Activated CD4-positive, alpha-beta T cell treated with anti-CD3 and anti-CD28 coated beads for 36 hours (primary cell): ENCODE measurements around the gene SCAPER. TPM values are rescaled to one million over a fixed set of nuclear protein-coding genes. Genes with fewer than 3 reads are reported as not detected.
A peak's percentile ranks its signal among the peaks of the same experiment; 100 is the strongest.

Experiments
- ATAC-seq: fragments of 200-7000 bp; cut with Tn5 transposase; one replicate; pipeline ENCODE4 v1.10.0; 2021; ENCODE audit warnings: mild to moderate bottlenecking, moderate library complexity
- CTCF ChIA-PET: fragments of 350-600 bp; sonication (Branson Sonifier 250); formaldehyde crosslinking; loops from one replicate; lab custom pipeline; 2021; ENCODE audit warnings: antibody characterized with exemption; lab: Charles Lee
- POLR2A ChIA-PET: fragments of 350-600 bp; sonication (Branson Sonifier 250); formaldehyde crosslinking; loops from one replicate; lab custom pipeline; 2021; ENCODE audit warnings: antibody characterized with exemption, inconsistent platforms; lab: Charles Lee
- DNase-seq: peaks from one replicate; pipeline ENCODE4 v3.0.0-alpha.2; 2020
- H3K27ac Mint-ChIP-seq: one replicate; pipeline ENCODE4 v1.8.0; 2021; ENCODE audit warnings: mixed read lengths
- H3K27me3 Mint-ChIP-seq: one replicate; pipeline ENCODE4 v1.8.0; 2021; ENCODE audit warnings: mixed read lengths
- H3K36me3 Mint-ChIP-seq: one replicate; pipeline ENCODE4 v1.8.0; 2021; ENCODE audit warnings: low read depth, mixed read lengths
- H3K4me1 Mint-ChIP-seq: one replicate; pipeline ENCODE4 v1.8.0; 2021; ENCODE audit warnings: mixed read lengths
- H3K4me3 Mint-ChIP-seq: one replicate; pipeline ENCODE4 v1.8.0; 2021; ENCODE audit warnings: mild to moderate bottlenecking, moderate library complexity, mixed read lengths
- H3K9me3 Mint-ChIP-seq: one replicate; pipeline ENCODE4 v1.8.0; 2021; ENCODE audit warnings: low read depth, mixed read lengths
- intact Hi-C, 2 experiments: fragments of 100-400 bp; cut with DNase I in 1 of 2; cut with micrococcal nuclease in 1 of 2; formaldehyde crosslinking; loops; one replicate each; pipeline versions ENCODE4 v1.14.2 to v1.15.1; 2022 to 2024; cut with DNase I, micrococcal nuclease
- total RNA-seq, 2 experiments: library from RNA; stranded (reverse); gene quantifications; one replicate each; pipeline ENCODE4 v1.2.3, GENCODE V29; 2021

SCAPER gene
- total RNA-seq, 2 experiments from 2014 or later = 25.9 to 35.2 TPM

DNA sequence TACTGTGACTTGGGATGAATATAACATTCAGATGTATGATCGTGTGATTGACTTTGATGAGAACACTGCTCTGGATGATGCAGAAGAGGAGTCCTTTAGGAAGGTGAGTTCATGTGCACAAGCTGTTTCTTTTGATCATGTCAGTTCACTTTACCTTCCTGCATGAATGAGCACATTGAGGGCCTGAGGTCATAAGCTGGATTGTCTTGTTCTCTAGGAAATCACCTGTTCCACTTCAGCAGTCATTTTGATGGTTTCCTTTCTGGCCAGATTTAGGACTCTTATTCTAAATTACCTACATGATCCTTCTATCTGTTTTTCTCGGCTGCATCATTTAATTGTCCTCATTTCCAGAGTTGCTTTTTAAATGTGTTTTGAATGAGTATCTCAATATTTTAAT, 30.5 kb upstream of the SCAPER start:
- H3K4me1 Mint-ChIP-seq = peaks cover 37% of the 10 kb centered on the region

DNA sequence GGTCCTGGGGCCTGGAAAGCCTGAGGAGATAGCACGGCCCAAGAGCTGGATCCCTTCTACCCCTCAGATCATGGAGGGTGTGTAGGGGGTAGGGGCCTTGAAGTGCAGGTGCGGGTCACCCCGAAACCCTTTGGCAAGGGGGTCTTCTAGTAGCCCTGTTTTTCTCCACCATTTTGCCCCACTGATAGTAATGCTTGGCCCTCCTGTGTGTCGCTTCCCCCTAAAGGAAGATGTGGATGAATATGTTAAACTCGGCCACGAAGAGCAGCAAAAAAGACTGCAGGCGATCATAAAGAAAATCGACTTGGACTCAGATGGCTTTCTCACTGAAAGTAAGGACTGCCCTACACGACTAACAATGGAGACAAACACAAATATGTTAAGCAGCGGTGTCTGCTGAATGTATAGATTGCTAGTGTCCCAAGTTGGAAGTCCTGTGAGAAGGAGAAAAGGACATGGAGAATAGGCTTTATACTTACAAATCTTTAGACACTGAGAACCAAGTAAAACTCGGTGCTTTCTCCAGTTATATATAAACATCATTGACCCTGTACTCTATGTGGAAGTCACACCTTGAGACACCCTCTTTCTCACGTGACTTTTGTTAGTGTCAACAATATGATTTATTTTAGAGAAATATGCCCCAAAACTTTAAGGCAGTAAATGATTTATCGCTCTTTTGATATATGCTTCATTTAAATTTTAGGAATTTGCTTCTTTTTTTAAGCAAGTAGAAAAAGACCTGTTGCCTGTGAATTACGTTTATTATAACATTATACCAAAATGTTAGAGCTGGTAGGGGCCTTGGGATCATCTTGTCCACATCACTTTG, 27.2 kb upstream of the SCAPER start:
- Mint-ChIP-seq H3K27ac (peak overlapping the region; percentile 78), H3K27me3 (no peaks in the 10 kb centered on the region), H3K4me3 (peak overlapping the region; percentile 81), H3K9me3 (no peaks in the 10 kb centered on the region), H3K36me3 (peaks cover 23% of the 10 kb centered on the region), H3K4me1 (peaks cover 33% of the 10 kb centered on the region)
- POLR2A ChIA-PET = no interaction called here
- intact Hi-C loops = loop anchor here in 1 of 2 experiments (5.0 kb wide), 1 partner anchor 1480 kb away; the partner anchor contains the start of gene SIN3A
- ATAC-seq (no peak), DNase-seq (no peak)
- CTCF ChIA-PET = interaction anchor here (0.7 to 1.3 kb wide), 5 partner anchors 9 to 66 kb away, joined by 3 to 5 read pairs (median 4); no protein-coding TSS in a partner anchor

More for the DNA sequence above, 30.5 kb upstream of the SCAPER start:
- Mint-ChIP-seq H3K27me3 (no peaks in the 10 kb centered on the region), H3K4me3 (no peak overlapping the region), H3K27ac (no peak overlapping the region), H3K9me3 (no peaks in the 10 kb centered on the region), H3K36me3 (peaks cover 26% of the 10 kb centered on the region)
- ChIA-PET POLR2A (interaction anchor here (0.6 kb wide), 1 partner anchor 19 kb away, joined by 9 read pairs; no protein-coding TSS in a partner anchor), CTCF (interaction anchor here (1.3 to 1.4 kb wide), 3 partner anchors 12 to 52 kb away, joined by 3 to 4 read pairs (median 3); no protein-coding TSS in a partner anchor)
- intact Hi-C loops = no loop called here
- DNase-seq (no peak), ATAC-seq (no peak)

GRCh38 chr15:76931397-76932134, 26.4 kb upstream of the SCAPER start, which contains the start of gene RCN2:
Gene RCN2 (plus strand): TSS chr15:76931749. CDS start chr15:76931842, 93 bp downstream.
- POLR2A ChIA-PET = interaction anchor here (0.5 to 0.7 kb wide), 4 partner anchors 24 to 97 kb away, joined by 3 to 4 read pairs (median 3); no protein-coding TSS in a partner anchor
- Mint-ChIP-seq H3K4me1 (peaks cover 31% of the 10 kb centered on the region), H3K36me3 (peaks cover 19% of the 10 kb centered on the region), H3K9me3 (no peaks in the 10 kb centered on the region), H3K4me3 (peak within 1 kb of the TSS; percentile 81), H3K27me3 (no peaks in the 10 kb centered on the region), H3K27ac (peak within 1 kb of the TSS; percentile 85)
- ATAC-seq = peak; percentile 99
- intact Hi-C loops = loop anchor here (1.0 to 5.0 kb wide), 5 partner anchors 26 to 1479 kb away; partner anchors contain the start of genes HMG20A (in 2 of the 2), PEAK1 (in 2 of the 2), SCAPER (in 2 of the 2) and SIN3A (in 1 of the 2)
- peak; percentile 96 for DNase-seq
- CTCF ChIA-PET = interaction anchor here (0.7 to 1.3 kb wide), 3 partner anchors 10 to 41 kb away, joined by 3 to 5 read pairs (median 4); no protein-coding TSS in a partner anchor

DNA sequence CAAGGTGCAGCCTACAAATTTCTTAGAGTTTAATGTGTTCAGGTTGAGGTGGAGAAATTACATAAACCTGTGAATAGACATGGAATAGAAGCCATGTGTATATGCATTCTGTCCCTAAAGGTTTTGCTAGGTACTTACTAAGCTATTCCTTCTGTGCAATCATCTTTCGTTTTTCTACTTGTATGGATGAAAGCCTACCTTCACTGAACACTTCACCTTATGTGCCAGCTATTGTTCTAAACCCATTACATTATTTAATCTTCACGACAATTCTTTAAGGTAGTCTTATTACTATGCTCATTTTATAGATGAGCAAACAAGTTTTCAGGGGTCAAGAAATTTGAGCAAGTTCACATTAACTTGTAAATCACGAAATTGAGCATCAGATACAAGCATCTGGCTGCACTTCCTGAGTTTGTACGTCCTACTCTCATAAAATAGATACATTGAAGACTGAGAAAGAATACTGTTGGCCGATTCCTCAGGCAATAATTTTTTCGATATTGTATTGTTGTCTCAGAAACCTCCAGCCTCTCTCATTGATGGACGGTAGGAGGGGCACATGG, 25.8 kb upstream of the SCAPER start:
- ChIA-PET CTCF (interaction anchor here (0.7 to 1.4 kb wide), 4 partner anchors 11 to 64 kb away, joined by 3 to 5 read pairs (median 4); no protein-coding TSS in a partner anchor), POLR2A (interaction anchor here (0.6 to 0.7 kb wide), 3 partner anchors 24 to 49 kb away, joined by 3 to 4 read pairs (median 3); no protein-coding TSS in a partner anchor)
- Mint-ChIP-seq H3K9me3 (no peaks in the 10 kb centered on the region), H3K4me3 (peak overlapping the region; percentile 81), H3K27me3 (no peaks in the 10 kb centered on the region), H3K4me1 (peaks cover 31% of the 10 kb centered on the region), H3K27ac (peak overlapping the region; percentile 85), H3K36me3 (peaks cover 15% of the 10 kb centered on the region)
- DNase-seq = no peak
- intact Hi-C loops = loop anchor here (1.0 to 5.0 kb wide), 5 partner anchors 26 to 1479 kb away; partner anchors contain the start of genes HMG20A (in 2 of the 2), PEAK1 (in 2 of the 2), SCAPER (in 2 of the 2) and SIN3A (in 1 of the 2)
- no peak for ATAC-seq

DNA sequence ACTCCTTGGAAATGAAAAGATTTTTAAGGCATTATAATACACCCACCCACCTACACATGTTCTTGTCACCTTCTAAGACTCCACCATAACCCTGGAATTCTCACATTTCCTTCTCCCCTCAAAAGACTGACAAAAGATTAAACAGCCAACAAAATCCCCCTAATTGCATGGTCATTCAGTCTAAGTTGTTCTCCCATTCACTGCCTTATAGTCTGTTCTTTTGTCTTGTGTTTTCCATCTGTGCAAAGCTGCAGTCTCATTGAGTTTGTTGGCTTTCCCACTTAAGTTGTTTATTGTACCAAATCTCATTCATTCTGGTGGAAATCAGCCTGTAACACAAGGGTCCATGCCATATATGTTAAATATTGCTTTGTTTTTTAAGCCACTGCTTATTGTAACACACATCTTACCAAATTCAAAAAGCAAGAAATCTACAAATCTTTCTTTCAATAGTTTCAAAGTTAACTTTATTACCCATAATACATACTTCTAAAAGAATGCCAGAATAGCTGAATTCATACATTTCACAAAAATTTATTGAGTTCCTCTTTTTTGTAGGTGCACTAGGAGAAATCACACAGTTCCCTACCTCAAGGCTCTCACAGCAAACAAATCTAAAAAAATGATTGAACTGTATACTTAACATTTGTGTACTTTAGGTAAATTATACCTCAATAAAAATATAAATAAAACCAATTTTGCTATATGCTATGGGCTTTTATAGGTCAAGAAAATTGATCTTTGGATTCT, 24.0 kb upstream of the SCAPER start:
- ChIA-PET CTCF (interaction anchor here (1.3 kb wide), 1 partner anchor 44 kb away, joined by 3 read pairs; no protein-coding TSS in a partner anchor), POLR2A (interaction anchor here (0.6 kb wide), 1 partner anchor 248 kb away, joined by 3 read pairs; no protein-coding TSS in a partner anchor)
- Mint-ChIP-seq H3K4me3 (no peak overlapping the region), H3K27me3 (no peaks in the 10 kb centered on the region), H3K27ac (no peak overlapping the region), H3K36me3 (peaks cover 8% of the 10 kb centered on the region), H3K4me1 (peaks cover 21% of the 10 kb centered on the region), H3K9me3 (no peaks in the 10 kb centered on the region)
- DNase-seq (no peak), ATAC-seq (no peak)
- intact Hi-C loops = no loop called here

DNA sequence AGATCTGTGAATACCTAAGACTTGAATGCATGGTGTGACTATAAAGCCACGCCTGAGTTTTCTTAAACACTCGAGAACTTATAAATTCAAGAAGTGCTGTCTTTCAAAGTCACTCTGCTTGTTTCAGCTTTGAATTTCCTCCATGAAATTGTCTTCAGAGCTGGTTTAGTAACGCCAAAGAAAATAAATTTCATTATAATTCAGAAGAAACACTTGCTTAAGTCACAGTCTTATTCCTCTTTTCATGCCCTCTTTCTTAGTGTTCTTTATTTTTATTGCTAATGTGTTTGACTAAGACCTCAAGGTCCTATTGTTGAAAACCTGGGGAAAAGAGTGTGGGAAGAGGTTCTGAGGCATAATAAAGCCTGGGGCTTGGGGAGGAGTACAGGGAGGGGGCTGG, 23.1 kb upstream of the SCAPER start:
- POLR2A ChIA-PET = no interaction called here
- no peak overlapping the region for H3K27ac Mint-ChIP-seq
- no peak overlapping the region for H3K4me3 Mint-ChIP-seq
- H3K36me3 Mint-ChIP-seq = peaks cover 3% of the 10 kb centered on the region
- H3K4me1 Mint-ChIP-seq = peaks cover 14% of the 10 kb centered on the region
- no peak for ATAC-seq
- no peak for DNase-seq
- intact Hi-C loops = no loop called here
- H3K27me3 Mint-ChIP-seq = no peaks in the 10 kb centered on the region
- no peaks in the 10 kb centered on the region for H3K9me3 Mint-ChIP-seq
- CTCF ChIA-PET = interaction anchor here (0.7 kb wide), 1 partner anchor 145 kb away, joined by 4 read pairs; no protein-coding TSS in a partner anchor

DNA sequence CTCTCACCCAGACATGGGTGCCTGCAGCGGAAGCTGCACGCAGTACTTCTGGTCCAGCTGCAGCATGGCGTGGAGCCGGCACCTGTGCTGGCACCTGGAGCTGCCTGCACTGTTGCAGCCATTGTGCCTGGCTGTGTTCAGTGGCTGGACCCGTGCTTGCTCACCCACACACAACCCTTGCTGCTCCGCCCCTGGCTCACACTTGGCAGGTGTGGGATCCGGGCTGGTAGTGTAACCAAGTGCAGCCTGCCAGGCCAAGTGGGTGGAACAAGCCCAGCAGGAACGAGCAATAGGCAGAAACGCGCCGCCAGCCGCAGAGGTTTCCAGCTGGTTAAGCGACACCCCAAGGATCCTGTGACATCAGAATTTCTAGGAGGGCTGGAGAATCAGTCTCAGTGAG, 11.2 kb upstream of the SCAPER start:
- intact Hi-C loops = no loop called here
- H3K27ac Mint-ChIP-seq = no peak overlapping the region
- peaks cover 6% of the 10 kb centered on the region for H3K27me3 Mint-ChIP-seq
- ATAC-seq (no peak), DNase-seq (no peak)
- no peaks in the 10 kb centered on the region for H3K4me1 Mint-ChIP-seq
- no peak overlapping the region for H3K4me3 Mint-ChIP-seq
- H3K36me3 Mint-ChIP-seq = no peaks in the 10 kb centered on the region
- CTCF ChIA-PET = interaction anchor here (1.7 kb wide), 1 partner anchor 11 kb away, joined by 4 read pairs; the partner anchor contains the start of gene SCAPER
- H3K9me3 Mint-ChIP-seq = no peaks in the 10 kb centered on the region
- POLR2A ChIA-PET = interaction anchor here (0.6 to 0.7 kb wide), 2 partner anchors 19 to 45 kb away, joined by 8 to 9 read pairs; no protein-coding TSS in a partner anchor

GRCh38 chr15:76913737-76914136, 8.6 kb upstream of the SCAPER start:
- Mint-ChIP-seq H3K4me1 (no peaks in the 10 kb centered on the region), H3K4me3 (no peak overlapping the region), H3K27ac (no peak overlapping the region), H3K9me3 (no peaks in the 10 kb centered on the region), H3K27me3 (peaks cover 6% of the 10 kb centered on the region), H3K36me3 (no peaks in the 10 kb centered on the region)
- ChIA-PET CTCF (interaction anchor here (1.0 kb wide), 1 partner anchor 20 kb away, joined by 3 read pairs; no protein-coding TSS in a partner anchor), POLR2A (interaction anchor here (0.6 kb wide), 1 partner anchor 93 kb away, joined by 6 read pairs; no protein-coding TSS in a partner anchor)
- no peak for DNase-seq
- intact Hi-C loops = no loop called here
- ATAC-seq = no peak

- no peaks in the 10 kb centered on the region for H3K4me1 Mint-ChIP-seq
- ATAC-seq (no peak), DNase-seq (no peak)
- no peak overlapping the region for H3K27ac Mint-ChIP-seq
- no peak overlapping the region for H3K4me3 Mint-ChIP-seq
- ChIA-PET CTCF (no interaction called here), POLR2A (no interaction called here)
- peaks cover 3% of the 10 kb centered on the region for H3K27me3 Mint-ChIP-seq
- intact Hi-C loops = no loop called here
- no peaks in the 10 kb centered on the region for H3K9me3 Mint-ChIP-seq
- no peaks in the 10 kb centered on the region for H3K36me3 Mint-ChIP-seq
Measured at GRCh38 chr15:76912430-76912829, 7.3 kb upstream of the SCAPER start.
